Central memory CD8-positive, alpha-beta T cell (primary cell): ENCODE data around the gene PIK3R1.
A peak's percentile ranks its signal among the peaks of the same experiment; 100 is the strongest.

Experiments used
- ATAC-seq: fragments of 150-1000 bp; cut with Tn5 transposase; replicated peaks from 2 replicates; pipeline ENCODE4 v1.10.0; 2022; ENCODE audit warnings: mild to moderate bottlenecking, moderate FRiP score, moderate number of reproducible peaks; ENCODE audit not compliant: poor library complexity, severe bottlenecking; ENCODE audit errors: extremely low read depth
- DNase-seq, 2 donors: peaks; one replicate each; pipeline ENCODE4 v3.0.0; 2021; ENCODE audit warnings: low spot score in 2 of 2
- H3K27ac Mint-ChIP-seq: one replicate; pipeline ENCODE4 v1.8.0; 2022; ENCODE audit warnings: low read depth, mild to moderate bottlenecking, moderate library complexity, mixed read lengths
- H3K27me3 Mint-ChIP-seq: one replicate; pipeline ENCODE4 v1.8.0; 2022; ENCODE audit warnings: mixed read lengths
- H3K36me3 Mint-ChIP-seq: one replicate; pipeline ENCODE4 v1.8.0; 2022; ENCODE audit warnings: mild to moderate bottlenecking, moderate library complexity, mixed read lengths; ENCODE audit not compliant: insufficient read depth
- H3K4me1 Mint-ChIP-seq: one replicate; pipeline ENCODE4 v1.8.0; 2022; ENCODE audit warnings: mixed read lengths
- H3K4me3 Mint-ChIP-seq: one replicate; pipeline ENCODE4 v1.8.0; 2022; ENCODE audit warnings: mild to moderate bottlenecking, moderate library complexity, mixed read lengths
- H3K9me3 Mint-ChIP-seq: one replicate; pipeline ENCODE4 v1.8.0; 2022; ENCODE audit warnings: mixed read lengths

PIK3R1 gene

DNA sequence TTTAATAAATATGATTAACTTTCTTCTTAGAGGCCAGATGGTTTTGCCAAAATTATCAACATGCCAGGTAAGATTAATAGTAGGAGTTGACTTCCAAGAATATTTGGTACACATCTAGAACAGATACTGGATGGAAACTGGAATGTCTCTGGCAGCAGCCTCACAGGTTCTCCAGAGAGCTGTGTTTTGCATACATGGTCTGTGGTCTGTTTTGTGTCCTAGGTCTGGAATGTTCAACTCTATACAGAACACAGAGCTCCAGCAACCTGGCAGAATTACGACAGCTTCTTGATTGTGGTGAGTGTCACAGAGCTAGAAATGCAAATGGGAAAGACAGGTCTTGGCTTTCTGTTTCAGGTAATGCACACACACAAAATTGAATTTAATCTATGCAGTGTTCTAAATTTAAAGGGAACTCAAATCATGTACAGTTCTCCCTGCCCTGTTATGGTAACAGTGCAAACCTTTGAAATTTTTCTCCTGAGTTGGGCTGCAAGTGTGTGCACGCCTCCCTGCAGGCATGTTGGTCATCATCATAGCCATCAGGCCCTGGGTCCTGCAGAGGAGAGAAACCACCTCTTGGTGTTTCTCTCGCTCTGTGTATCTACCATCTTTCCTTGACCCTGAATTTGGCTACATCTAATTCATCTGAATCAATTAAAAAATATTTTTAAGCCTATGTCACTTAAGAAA lies 58.3 kb downstream of the PIK3R1 start:
- no peaks in the 10 kb centered on the region for H3K27me3 Mint-ChIP-seq
- H3K4me1 Mint-ChIP-seq = peaks cover 70% of the 10 kb centered on the region
- DNase-seq (no peak), ATAC-seq (no peak)
- no peak overlapping the region for H3K4me3 Mint-ChIP-seq
- H3K27ac Mint-ChIP-seq = peak overlapping the region; percentile 94
- peaks cover 36% of the 10 kb centered on the region for H3K36me3 Mint-ChIP-seq
- no peaks in the 10 kb centered on the region for H3K9me3 Mint-ChIP-seq

- Mint-ChIP-seq H3K27me3 (no peaks in the 10 kb centered on the region), H3K27ac (peak overlapping the region; percentile 94), H3K9me3 (no peaks in the 10 kb centered on the region), H3K36me3 (peaks cover 48% of the 10 kb centered on the region), H3K4me1 (peaks cover 77% of the 10 kb centered on the region), H3K4me3 (peak overlapping the region; percentile 43)
- ATAC-seq = peak; percentile 73
- DNase-seq = peak in 1 of 2 donors; percentile 42
Measured at GRCh38 chr5:68274847-68275651, 59.5 kb downstream of the PIK3R1 start.

DNA sequence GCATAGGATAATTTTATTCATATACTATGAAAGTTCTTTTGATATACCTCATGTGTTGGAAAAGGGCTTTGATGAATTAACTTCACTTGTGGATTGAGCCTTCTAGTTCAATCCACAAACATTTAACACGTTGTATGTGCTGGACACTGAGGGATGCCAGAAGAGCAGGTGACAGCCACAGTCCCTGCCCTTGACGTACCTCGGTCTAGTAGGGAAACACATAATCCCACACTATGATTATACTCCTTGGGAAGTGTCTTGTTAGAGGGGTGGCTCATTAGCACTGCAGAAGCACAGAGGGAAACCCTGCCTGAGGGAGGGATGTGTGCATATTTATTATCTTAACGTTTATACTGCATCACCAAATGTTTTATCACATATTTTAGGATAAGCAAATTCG lies 61.2 kb downstream of the PIK3R1 start:
- H3K4me1 Mint-ChIP-seq = peaks cover 65% of the 10 kb centered on the region
- H3K27me3 Mint-ChIP-seq = no peaks in the 10 kb centered on the region
- ATAC-seq = no peak
- peak overlapping the region; percentile 94 for H3K27ac Mint-ChIP-seq
- no peak for DNase-seq
- peaks cover 56% of the 10 kb centered on the region for H3K36me3 Mint-ChIP-seq
- H3K9me3 Mint-ChIP-seq = no peaks in the 10 kb centered on the region
- H3K4me3 Mint-ChIP-seq = no peak overlapping the region

- DNase-seq = no peak
- Mint-ChIP-seq H3K4me3 (no peak overlapping the region), H3K27ac (peak overlapping the region; percentile 94), H3K4me1 (peaks cover 66% of the 10 kb centered on the region), H3K27me3 (no peaks in the 10 kb centered on the region), H3K9me3 (no peaks in the 10 kb centered on the region), H3K36me3 (peaks cover 62% of the 10 kb centered on the region)
- no peak for ATAC-seq
Measured at GRCh38 chr5:68277431-68277830, 61.9 kb downstream of the PIK3R1 start.

DNA sequence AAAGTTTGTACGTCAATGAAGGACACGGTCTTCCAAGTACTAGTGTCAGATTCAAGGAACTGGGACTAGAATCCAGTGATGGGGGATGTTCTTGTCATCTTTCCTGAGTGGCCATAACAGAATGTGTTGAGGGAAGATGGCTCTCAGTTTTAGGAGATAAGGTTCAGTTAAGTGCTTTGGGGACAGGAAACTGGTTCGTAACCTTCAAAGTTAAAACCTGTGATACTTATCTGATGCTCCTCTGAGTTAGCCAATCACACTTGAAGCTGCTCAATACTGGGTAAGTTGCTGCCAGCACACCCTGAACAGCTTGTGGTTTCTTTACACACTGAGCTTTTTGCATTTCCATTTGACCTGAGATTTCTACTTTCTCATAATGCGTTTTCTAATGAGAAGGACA lies 64.4 kb downstream of the PIK3R1 start:
- peak in 1 of 2 donors; percentile 55 for DNase-seq
- H3K9me3 Mint-ChIP-seq = no peaks in the 10 kb centered on the region
- no peaks in the 10 kb centered on the region for H3K27me3 Mint-ChIP-seq
- peak overlapping the region; percentile 91 for H3K4me3 Mint-ChIP-seq
- peaks cover 69% of the 10 kb centered on the region for H3K4me1 Mint-ChIP-seq
- peaks cover 66% of the 10 kb centered on the region for H3K36me3 Mint-ChIP-seq
- peak; percentile 83 for ATAC-seq
- peak overlapping the region; percentile 94 for H3K27ac Mint-ChIP-seq

GRCh38 chr5:68282001-68282400 lies 66.4 kb downstream of the PIK3R1 start:
- H3K4me3 Mint-ChIP-seq = peak overlapping the region; percentile 91
- ATAC-seq (no peak), DNase-seq (no peak)
- peaks cover 79% of the 10 kb centered on the region for H3K4me1 Mint-ChIP-seq
- no peaks in the 10 kb centered on the region for H3K9me3 Mint-ChIP-seq
- H3K36me3 Mint-ChIP-seq = peaks cover 66% of the 10 kb centered on the region
- no peaks in the 10 kb centered on the region for H3K27me3 Mint-ChIP-seq
- peak overlapping the region; percentile 94 for H3K27ac Mint-ChIP-seq

DNA sequence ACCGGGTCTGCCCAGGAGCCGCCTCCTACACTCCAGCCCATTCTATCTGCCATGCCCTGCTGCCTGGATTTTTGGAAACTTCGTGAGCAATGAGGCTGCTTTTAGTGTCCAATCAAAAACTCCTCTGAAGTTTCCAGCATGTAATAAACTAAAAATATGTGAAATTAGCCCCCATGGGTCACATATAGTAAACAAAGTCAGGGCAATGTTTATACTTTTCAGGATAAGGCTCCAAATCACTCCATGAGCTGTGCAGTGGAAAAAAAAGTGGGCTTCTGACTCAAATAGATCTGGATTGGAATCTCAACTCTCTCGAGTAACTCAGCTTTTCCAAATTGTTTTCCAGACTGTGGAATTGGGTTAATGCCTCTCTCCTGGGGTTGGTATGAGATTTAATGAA lies 68.2 kb downstream of the PIK3R1 start:
- no peaks in the 10 kb centered on the region for H3K9me3 Mint-ChIP-seq
- H3K27ac Mint-ChIP-seq = peak overlapping the region; percentile 81
- H3K4me1 Mint-ChIP-seq = peaks cover 81% of the 10 kb centered on the region
- H3K27me3 Mint-ChIP-seq = no peaks in the 10 kb centered on the region
- DNase-seq = no peak
- peak overlapping the region; percentile 91 for H3K4me3 Mint-ChIP-seq
- no peak for ATAC-seq
- H3K36me3 Mint-ChIP-seq = peaks cover 68% of the 10 kb centered on the region

DNA sequence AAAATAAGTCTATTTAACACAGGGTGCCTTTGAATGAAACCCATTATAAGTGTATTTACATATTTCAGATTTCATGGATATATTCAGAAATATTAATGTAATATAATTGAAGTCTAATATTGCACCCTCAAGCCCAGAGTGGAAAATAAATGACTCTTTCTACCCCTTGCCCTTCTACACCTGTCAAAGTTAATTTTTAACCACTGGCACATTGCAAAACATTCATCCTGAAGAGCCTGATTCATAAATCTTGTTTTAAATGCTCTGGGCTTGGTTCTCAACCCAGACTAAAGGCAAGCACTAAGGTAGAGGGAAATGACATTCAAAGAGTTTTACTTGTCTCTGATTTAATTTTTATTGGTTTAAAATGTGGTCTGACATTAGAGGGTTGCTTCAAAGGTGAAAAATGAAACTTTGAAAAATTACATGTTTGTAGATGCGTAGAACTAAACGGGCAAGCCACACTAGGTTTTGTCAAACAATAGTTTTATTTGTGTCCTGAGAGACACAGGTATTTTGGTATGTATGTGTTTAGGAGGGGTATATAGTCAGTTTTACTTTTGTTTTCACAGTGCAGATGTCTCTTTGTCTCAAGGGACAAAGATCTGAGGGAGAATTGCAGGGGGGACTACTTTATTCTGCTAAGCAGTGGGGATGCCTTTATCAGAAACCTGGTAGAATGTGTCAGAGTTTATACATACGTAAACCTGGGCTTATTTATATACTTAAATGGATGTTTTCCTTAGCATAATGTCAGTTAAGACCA lies 69.7 kb downstream of the PIK3R1 start:
- ATAC-seq (no peak), DNase-seq (no peak)
- peaks cover 82% of the 10 kb centered on the region for H3K4me1 Mint-ChIP-seq
- H3K4me3 Mint-ChIP-seq = peak overlapping the region; percentile 91
- H3K27me3 Mint-ChIP-seq = no peaks in the 10 kb centered on the region
- peak overlapping the region; percentile 77 for H3K27ac Mint-ChIP-seq
- peaks cover 58% of the 10 kb centered on the region for H3K36me3 Mint-ChIP-seq
- H3K9me3 Mint-ChIP-seq = no peaks in the 10 kb centered on the region

GRCh38 chr5:68285851-68286611 lies 70.5 kb downstream of the PIK3R1 start:
- DNase-seq = no peak
- Mint-ChIP-seq H3K27ac (peak overlapping the region; percentile 77), H3K9me3 (no peaks in the 10 kb centered on the region), H3K36me3 (peaks cover 57% of the 10 kb centered on the region), H3K4me1 (peaks cover 89% of the 10 kb centered on the region), H3K4me3 (peak overlapping the region; percentile 91), H3K27me3 (no peaks in the 10 kb centered on the region)
- ATAC-seq = no peak

- DNase-seq (no peak), ATAC-seq (no peak)
- H3K27ac Mint-ChIP-seq = peak overlapping the region; percentile 54
- H3K4me3 Mint-ChIP-seq = peak overlapping the region; percentile 91
- no peaks in the 10 kb centered on the region for H3K9me3 Mint-ChIP-seq
- H3K36me3 Mint-ChIP-seq = peaks cover 56% of the 10 kb centered on the region
- peaks cover 93% of the 10 kb centered on the region for H3K4me1 Mint-ChIP-seq
- H3K27me3 Mint-ChIP-seq = no peaks in the 10 kb centered on the region
Measured at GRCh38 chr5:68286612-68286912, 71.0 kb downstream of the PIK3R1 start.

DNA sequence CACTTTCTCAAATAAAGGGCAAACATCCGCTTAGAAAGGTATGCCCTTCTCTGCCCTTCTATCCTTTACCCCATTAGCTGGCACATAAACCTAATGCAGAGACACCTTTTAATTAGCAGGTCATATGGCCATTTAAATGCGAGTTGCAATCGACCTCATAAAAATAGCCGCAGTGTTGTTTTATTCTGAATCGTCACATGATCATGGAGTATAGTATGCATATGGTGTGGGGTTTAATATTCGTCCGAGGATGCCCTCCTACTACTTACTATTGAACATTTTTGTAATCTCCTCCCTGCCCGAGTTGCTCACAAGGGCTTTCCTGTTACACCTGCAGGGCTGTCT lies 72.0 kb downstream of the PIK3R1 start:
- peak; percentile 24 for ATAC-seq

More for the DNA sequence above, 72.0 kb downstream of the PIK3R1 start:
- no peaks in the 10 kb centered on the region for H3K9me3 Mint-ChIP-seq
- peaks cover 55% of the 10 kb centered on the region for H3K36me3 Mint-ChIP-seq
- H3K4me3 Mint-ChIP-seq = peak overlapping the region; percentile 91
- no peaks in the 10 kb centered on the region for H3K27me3 Mint-ChIP-seq
- DNase-seq = no peak
- peaks cover 90% of the 10 kb centered on the region for H3K4me1 Mint-ChIP-seq
- H3K27ac Mint-ChIP-seq = peak overlapping the region; percentile 54
